K562 treated with DMSO at 1 percent for 48 hours (cell line): ENCODE results near the gene ZNF574. TPM values are rescaled to one million over a fixed set of nuclear protein-coding genes. Genes with fewer than 3 reads are reported as not detected.

Source experiments
- total RNA-seq: library from RNA; unstranded; fragments of 300-600 nt; gene quantifications from 2 replicates; pipeline ENCODE4 v1.2.3, GENCODE V29; 2022; ENCODE audit warnings: low replicate concordance; ENCODE audit errors: extremely low read depth

The ZNF574 gene
- total RNA-seq: not detected in 2 replicates

GRCh38 chr19:42075616-42076379 lies at the start of gene ZNF574:
ZNF574 (plus strand) TSS chr19:42076166; CDS start chr19:42078607, 2,441 bp downstream.

GRCh38 chr19:42069619-42070351 lies 6.2 kb upstream of the ZNF574 start, which contains the start of gene GRIK5:
GRIK5 (minus strand) TSS chr19:42070206; CDS start chr19:42065770, 4,436 bp downstream.

Other genes starting within 250 kb of the ZNF574 start
- not detected in 2 replicates for gene LYPD4, start 231.5 kb upstream of the ZNF574 start, total RNA-seq
- gene DMRTC2, start 231.1 kb upstream of the ZNF574 start, total RNA-seq: not detected in 2 replicates
- gene RPS19, start 215.9 kb upstream of the ZNF574 start, total RNA-seq: 4,914 TPM in 1 of 2 replicates, not detected in the other
- gene CD79A, start 198.9 kb upstream of the ZNF574 start, total RNA-seq: not detected in 2 replicates
- gene ARHGEF1, start 193.0 kb upstream of the ZNF574 start, total RNA-seq: not detected in 2 replicates
- not detected in 2 replicates for gene ERFL, start 147.7 kb upstream of the ZNF574 start, total RNA-seq
- gene RABAC1, start 116.8 kb upstream of the ZNF574 start, total RNA-seq: not detected in 2 replicates
- not detected in 2 replicates for gene ATP1A3, start 81.9 kb upstream of the ZNF574 start, total RNA-seq
- gene GRIK5, start 6.0 kb upstream of the ZNF574 start, total RNA-seq: not detected in 2 replicates
- gene POU2F2, start 56.3 kb downstream of the ZNF574 start, total RNA-seq: not detected in 2 replicates
- not detected in 2 replicates for gene DEDD2, start 141.5 kb downstream of the ZNF574 start, total RNA-seq
- not detected in 2 replicates for gene ZNF526, start 144.1 kb downstream of the ZNF574 start, total RNA-seq
- not detected in 2 replicates for gene GSK3A, start 166.4 kb downstream of the ZNF574 start, total RNA-seq
- gene ERF, start 179.0 kb downstream of the ZNF574 start, total RNA-seq: not detected in 2 replicates
- not detected in 2 replicates for gene CIC, start 193.1 kb downstream of the ZNF574 start, total RNA-seq
- not detected in 2 replicates for gene PRR19, start 226.0 kb downstream of the ZNF574 start, total RNA-seq
- gene PAFAH1B3, start 226.5 kb downstream of the ZNF574 start, total RNA-seq: not detected in 2 replicates
- gene TMEM145, start 237.1 kb downstream of the ZNF574 start, total RNA-seq: not detected in 2 replicates
- not detected in 2 replicates for gene MEGF8, start 249.5 kb downstream of the ZNF574 start, total RNA-seq